ENCODE measurements around the gene FZD1. TPM values are rescaled to one million over a fixed set of nuclear protein-coding genes. Genes with fewer than 3 reads are reported as not detected.

Gene FZD1
- total RNA-seq, 1 experiment from 2014 or later: 2.7 TPM

DNA sequence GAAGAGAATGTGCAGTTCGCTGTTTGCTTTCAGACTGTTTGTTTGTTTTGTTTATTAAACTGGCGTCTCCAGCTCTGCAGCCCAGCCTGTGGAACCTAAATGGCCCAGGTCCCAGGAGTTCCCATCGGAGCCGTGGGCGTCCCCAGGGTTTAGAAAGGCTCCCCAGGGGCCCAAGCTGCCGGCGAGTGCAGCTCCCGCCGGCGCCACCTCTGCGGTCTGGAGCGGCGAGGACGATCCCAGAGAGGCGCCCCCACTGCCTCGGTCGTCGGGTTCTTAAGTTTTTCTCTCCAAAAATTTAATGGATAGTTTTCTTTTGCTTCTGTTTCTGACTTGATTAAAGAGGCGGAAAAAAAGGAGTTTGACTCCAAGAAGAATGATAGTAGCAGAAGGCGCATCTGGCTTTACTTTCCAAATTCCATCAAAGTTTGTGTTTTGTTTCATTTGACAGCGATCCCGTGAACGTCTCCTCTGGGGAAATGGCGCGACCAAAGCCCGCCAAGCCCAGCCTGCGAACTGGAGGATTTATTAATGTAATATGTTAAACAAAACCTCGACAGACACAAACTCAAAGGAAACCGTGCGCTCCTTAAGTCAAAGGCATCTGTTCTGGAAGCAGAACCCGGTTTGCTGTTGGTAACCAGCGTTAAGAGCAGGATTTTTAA lies 718 bp upstream of the FZD1 start:
- peak; percentile 14 for ATAC-seq
- CTCF ChIA-PET: interaction anchor here (0.6 kb wide), 1 partner anchor 181 kb away, joined by 5 read pairs; no protein-coding TSS in a partner anchor
- H4K20me1 ChIP-seq (ENCODE audit: low read length): no peaks in the 10 kb centered on the region

DNA sequence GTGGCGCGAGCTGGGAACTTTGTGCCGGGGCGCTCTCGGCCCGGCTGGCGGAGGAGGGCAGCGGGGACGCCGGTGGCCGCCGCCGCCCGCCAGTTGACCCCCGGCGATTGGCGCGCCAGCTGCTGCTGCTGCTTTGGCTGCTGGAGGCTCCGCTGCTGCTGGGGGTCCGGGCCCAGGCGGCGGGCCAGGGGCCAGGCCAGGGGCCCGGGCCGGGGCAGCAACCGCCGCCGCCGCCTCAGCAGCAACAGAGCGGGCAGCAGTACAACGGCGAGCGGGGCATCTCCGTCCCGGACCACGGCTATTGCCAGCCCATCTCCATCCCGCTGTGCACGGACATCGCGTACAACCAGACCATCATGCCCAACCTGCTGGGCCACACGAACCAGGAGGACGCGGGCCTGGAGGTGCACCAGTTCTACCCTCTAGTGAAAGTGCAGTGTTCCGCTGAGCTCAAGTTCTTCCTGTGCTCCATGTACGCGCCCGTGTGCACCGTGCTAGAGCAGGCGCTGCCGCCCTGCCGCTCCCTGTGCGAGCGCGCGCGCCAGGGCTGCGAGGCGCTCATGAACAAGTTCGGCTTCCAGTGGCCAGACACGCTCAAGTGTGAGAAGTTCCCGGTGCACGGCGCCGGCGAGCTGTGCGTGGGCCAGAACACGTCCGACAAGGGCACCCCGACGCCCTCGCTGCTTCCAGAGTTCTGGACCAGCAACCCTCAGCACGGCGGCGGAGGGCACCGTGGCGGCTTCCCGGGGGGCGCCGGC lies 870 bp downstream of the FZD1 start:
- H3K4me2 ChIP-seq (ENCODE audit: low read length): peak overlapping the region; percentile 81
- POLR2A ChIA-PET (ENCODE audit: unreplicated experiment): no interaction called here
- H4K20me1 ChIP-seq (ENCODE audit: low read length): no peaks in the 10 kb centered on the region
- no peaks in the 10 kb centered on the region for H3K36me3 ChIP-seq (ENCODE audit: low read depth, low read length)
- peak; percentile 53 for DNase-seq
- H3K27me3 ChIP-seq (ENCODE audit: low read length): no peaks in the 10 kb centered on the region
- H3K9me3 ChIP-seq (ENCODE audit: low read length): no peaks in the 10 kb centered on the region
- no peaks in the 10 kb centered on the region for H3F3A ChIP-seq (ENCODE audit: low read length, unreplicated experiment)
- TF ChIP-seq EZH2phosphoT487 (IDR thresholded peaks at IDR 0.05; ENCODE audit: borderline replicate concordance, low read length): no peak
- TF ChIP-seq, protein P1, sequence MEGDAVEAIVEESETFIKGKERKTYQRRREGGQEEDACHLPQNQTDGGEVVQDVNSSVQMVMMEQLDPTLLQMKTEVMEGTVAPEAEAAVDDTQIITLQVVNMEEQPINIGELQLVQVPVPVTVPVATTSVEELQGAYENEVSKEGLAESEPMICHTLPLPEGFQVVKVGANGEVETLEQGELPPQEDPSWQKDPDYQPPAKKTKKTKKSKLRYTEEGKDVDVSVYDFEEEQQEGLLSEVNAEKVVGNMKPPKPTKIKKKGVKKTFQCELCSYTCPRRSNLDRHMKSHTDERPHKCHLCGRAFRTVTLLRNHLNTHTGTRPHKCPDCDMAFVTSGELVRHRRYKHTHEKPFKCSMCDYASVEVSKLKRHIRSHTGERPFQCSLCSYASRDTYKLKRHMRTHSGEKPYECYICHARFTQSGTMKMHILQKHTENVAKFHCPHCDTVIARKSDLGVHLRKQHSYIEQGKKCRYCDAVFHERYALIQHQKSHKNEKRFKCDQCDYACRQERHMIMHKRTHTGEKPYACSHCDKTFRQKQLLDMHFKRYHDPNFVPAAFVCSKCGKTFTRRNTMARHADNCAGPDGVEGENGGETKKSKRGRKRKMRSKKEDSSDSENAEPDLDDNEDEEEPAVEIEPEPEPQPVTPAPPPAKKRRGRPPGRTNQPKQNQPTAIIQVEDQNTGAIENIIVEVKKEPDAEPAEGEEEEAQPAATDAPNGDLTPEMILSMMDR (conservative IDR thresholded peaks at IDR 0.05; ENCODE audit: low read depth, low read length): no peak
- no peak for TF ChIP-seq EZH2 (IDR thresholded peaks at IDR 0.05; ENCODE audit: low read length, unreplicated experiment)
- H2AFZ ChIP-seq (ENCODE audit: low read length): peak overlapping the region; percentile 91
- peak overlapping the region; percentile 50; the same call in 1 of the 2 replicates for H3K9ac ChIP-seq (ENCODE audit: low read length)
- H3K4me1 ChIP-seq (ENCODE audit: insufficient read depth, low read length): peaks cover 10% of the 10 kb centered on the region
- BruUV-seq (replicated peaks): no TSS peak
- intact Hi-C loops (cut with micrococcal nuclease): loop anchor here (1.0 to 5.0 kb wide), 4 partner anchors 50 to 519 kb away; no protein-coding TSS in a partner anchor
- H3K9me2 ChIP-seq (replicated peaks; ENCODE audit: low read length): no peaks in the 10 kb centered on the region
- CTCF ChIA-PET: no interaction called here
- H3K4me3 ChIP-seq (ENCODE audit: low read length): peak overlapping the region; percentile 78
- peak; percentile 52 for ATAC-seq
- no peak overlapping the region for H3K27ac ChIP-seq (ENCODE audit: low read length)
- H3K79me2 ChIP-seq (ENCODE audit: low read length): no peaks in the 10 kb centered on the region

More for the DNA sequence above, 718 bp upstream of the FZD1 start:
- peak overlapping the region; percentile 78 for H3K4me3 ChIP-seq (ENCODE audit: low read length)
- no peaks in the 10 kb centered on the region for H3K9me2 ChIP-seq (replicated peaks; ENCODE audit: low read length)
- BruUV-seq (replicated peaks): TSS peak; percentile 27
- H2AFZ ChIP-seq (ENCODE audit: low read length): peak overlapping the region; percentile 98
- POLR2A ChIA-PET (ENCODE audit: unreplicated experiment): interaction anchor here (0.6 kb wide), 1 partner anchor 540 kb away, joined by 4 read pairs; no protein-coding TSS in a partner anchor
- H3K4me1 ChIP-seq (ENCODE audit: insufficient read depth, low read length): peaks cover 10% of the 10 kb centered on the region
- H3K36me3 ChIP-seq (ENCODE audit: low read depth, low read length): no peaks in the 10 kb centered on the region
- no peak for TF ChIP-seq EZH2 (IDR thresholded peaks at IDR 0.05; ENCODE audit: low read length, unreplicated experiment)
- no peak for TF ChIP-seq EZH2phosphoT487 (IDR thresholded peaks at IDR 0.05; ENCODE audit: borderline replicate concordance, low read length)
- TF ChIP-seq, protein P1 (conservative IDR thresholded peaks at IDR 0.05; ENCODE audit: low read depth, low read length): 0 out of 2 replicates have a peak, but pooled peaks have one; percentile 21
- no peaks in the 10 kb centered on the region for H3K9me3 ChIP-seq (ENCODE audit: low read length)
- peak overlapping the region; percentile 81 for H3K4me2 ChIP-seq (ENCODE audit: low read length)
- no peaks in the 10 kb centered on the region for H3F3A ChIP-seq (ENCODE audit: low read length, unreplicated experiment)
- H3K27ac ChIP-seq (ENCODE audit: low read length): no peak overlapping the region
- intact Hi-C loops (cut with micrococcal nuclease): loop anchor here (1.0 to 5.0 kb wide), 4 partner anchors 51 to 521 kb away; no protein-coding TSS in a partner anchor
- H3K27me3 ChIP-seq (ENCODE audit: low read length): no peaks in the 10 kb centered on the region
- peak; percentile 27 for DNase-seq
- peak overlapping the region; percentile 26; the same call in 1 of the 2 replicates for H3K9ac ChIP-seq (ENCODE audit: low read length)
- no peaks in the 10 kb centered on the region for H3K79me2 ChIP-seq (ENCODE audit: low read length)
